Neuron (in vitro differentiated cells): ENCODE results near the gene KHDC1.
"Not testable (repeated sequence)": the region's sequence is repeated elsewhere in the genome, so short reads cannot be mapped to it uniquely, and the experiment has no call there.

Experiments
- H2AFZ ChIP-seq: one replicate; pipeline ENCODE4 v1.6.1; 2013; ENCODE audit warnings: low read depth, mild to moderate bottlenecking, inconsistent platforms, low read length, moderate library complexity
- H3K27me3 ChIP-seq: one replicate; pipeline ENCODE4 v1.6.1; 2013; ENCODE audit warnings: low read length; ENCODE audit not compliant: insufficient read depth
- H3K36me3 ChIP-seq: one replicate; pipeline ENCODE4 v1.6.1; 2013; ENCODE audit warnings: low read length; ENCODE audit not compliant: insufficient read depth
- H3K4me1 ChIP-seq: one replicate; pipeline ENCODE4 v1.6.1; 2013; ENCODE audit warnings: low read length; ENCODE audit not compliant: insufficient read depth
- H3K4me3 ChIP-seq: 2 replicates; pipeline ENCODE4 v1.5.1; 2013; ENCODE audit warnings: mild to moderate bottlenecking, low read length, moderate library complexity
- H3K9me3 ChIP-seq: one replicate; pipeline ENCODE4 v1.6.1; 2013; ENCODE audit warnings: low read length

KHDC1 gene

DNA sequence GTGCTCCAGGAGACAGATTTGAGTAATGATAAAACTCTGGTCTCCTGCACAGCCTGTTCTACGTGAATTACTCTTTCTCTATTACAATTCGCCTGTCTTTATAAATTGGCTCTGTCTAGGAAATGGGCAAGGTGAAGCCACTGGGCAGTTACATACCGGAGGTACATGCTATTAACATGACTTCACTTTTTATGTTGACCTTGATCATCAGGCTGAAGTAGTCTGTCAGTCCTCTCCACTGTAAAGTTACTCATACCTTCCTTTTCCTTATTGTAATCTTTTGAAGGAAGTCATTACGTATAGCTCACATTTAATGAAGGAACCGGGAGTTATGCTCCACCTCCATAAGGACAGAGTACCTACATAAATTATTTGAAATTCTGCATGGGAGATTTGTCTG is 19.9 kb upstream of the KHDC1 start:
- no peaks in the 10 kb centered on the region for H3K4me1 ChIP-seq
- H3K36me3 ChIP-seq, result peaks cover 2% of the 10 kb centered on the region
- H3K4me3 ChIP-seq, result no peak overlapping the region
- H3K27me3 ChIP-seq, result no peaks in the 10 kb centered on the region
- H2AFZ ChIP-seq, result no peak overlapping the region
- no peaks in the 10 kb centered on the region for H3K9me3 ChIP-seq

DNA sequence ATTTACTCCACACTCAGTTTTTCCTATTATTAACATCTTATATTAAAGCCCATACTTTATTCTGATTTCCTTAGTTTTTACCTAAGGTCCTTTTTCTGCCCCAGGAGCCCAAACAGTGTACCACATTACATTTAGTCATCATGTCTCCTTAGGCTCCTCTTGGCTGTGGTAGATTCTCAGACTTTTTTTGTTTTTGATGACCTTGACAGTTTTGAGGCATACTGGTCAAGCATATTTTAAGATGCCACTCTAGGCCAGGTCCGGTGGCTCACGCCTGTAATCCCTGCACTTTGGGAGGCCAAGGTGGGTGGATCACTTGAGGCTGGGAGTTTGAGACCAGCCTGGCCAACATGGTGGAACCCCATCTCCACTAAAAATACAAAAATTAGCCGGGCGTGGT is 18.7 kb upstream of the KHDC1 start:
- not testable (repeated sequence) for H3K36me3 ChIP-seq, H3K9me3 ChIP-seq, H3K27me3 ChIP-seq, H3K4me1 ChIP-seq, H3K4me3 ChIP-seq, H2AFZ ChIP-seq

DNA sequence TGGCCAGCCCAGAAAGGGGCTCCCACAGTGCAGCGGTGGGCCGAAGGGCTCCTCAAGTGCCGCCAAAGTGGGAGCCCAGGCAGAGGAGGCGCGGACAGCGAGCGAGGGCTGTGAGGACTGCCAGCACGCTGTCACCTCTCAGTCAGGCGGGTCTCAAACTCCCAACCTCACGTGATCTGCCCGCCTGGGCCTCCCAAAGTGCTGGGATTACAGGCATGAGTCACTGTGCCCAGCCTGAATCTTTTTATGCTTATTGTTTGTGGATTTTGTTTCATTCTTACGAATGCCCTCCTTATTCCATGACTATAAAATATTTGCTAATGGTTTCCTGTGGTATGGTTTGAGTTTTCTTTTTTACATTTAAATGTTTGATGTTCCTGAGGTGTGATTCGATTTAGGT is 6.3 kb upstream of the KHDC1 start:
- not testable (repeated sequence) for H2AFZ ChIP-seq, H3K4me1 ChIP-seq, H3K27me3 ChIP-seq, H3K9me3 ChIP-seq, H3K4me3 ChIP-seq
- H3K36me3 ChIP-seq, result peaks cover 20% of the 10 kb centered on the region

DNA sequence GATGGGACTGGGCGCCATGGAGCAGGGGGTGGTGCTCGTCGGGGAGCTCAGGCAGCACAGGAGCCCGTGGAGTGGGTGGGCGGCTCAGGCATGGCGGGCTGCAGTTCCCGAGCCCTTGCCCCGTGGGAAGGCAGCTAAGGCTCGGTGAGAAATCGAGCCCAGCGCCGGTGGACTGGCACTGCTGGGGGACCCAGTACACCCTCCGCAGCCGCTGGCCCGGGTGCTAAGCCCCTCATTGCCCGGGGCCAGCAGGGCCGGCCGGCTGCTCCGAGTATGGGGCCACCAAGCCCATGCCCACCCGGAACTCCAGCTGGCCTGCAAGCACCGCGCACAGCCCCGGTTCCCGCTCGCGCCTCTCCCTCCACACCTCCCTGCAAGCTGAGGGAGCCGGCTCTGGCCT is 5.9 kb upstream of the KHDC1 start:
- not testable (repeated sequence) for H2AFZ ChIP-seq, H3K27me3 ChIP-seq, H3K9me3 ChIP-seq, H3K4me3 ChIP-seq, H3K4me1 ChIP-seq
- H3K36me3 ChIP-seq, result peaks cover 18% of the 10 kb centered on the region

DNA sequence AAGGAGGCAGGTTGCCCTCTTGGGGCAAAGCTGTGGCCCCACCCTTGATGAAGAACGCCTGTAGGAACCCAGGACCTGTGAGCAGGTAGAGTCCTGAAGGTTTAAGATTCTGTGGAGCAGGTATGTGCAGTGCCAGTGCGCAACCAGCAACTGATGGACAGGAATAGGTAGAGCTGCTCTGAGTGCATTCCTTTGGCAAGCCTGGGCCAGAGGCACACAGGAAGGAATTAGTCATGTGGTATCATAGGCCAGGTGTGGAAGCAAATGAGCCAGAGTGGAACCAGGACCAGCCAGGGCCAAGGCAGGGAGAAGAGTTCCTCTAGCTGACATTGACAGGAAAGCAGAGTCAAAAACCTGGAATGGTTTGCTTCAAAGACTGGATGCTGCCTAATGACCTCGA is 1.4 kb upstream of the KHDC1 start:
- no peak overlapping the region for H2AFZ ChIP-seq
- no peaks in the 10 kb centered on the region for H3K27me3 ChIP-seq

DNA sequence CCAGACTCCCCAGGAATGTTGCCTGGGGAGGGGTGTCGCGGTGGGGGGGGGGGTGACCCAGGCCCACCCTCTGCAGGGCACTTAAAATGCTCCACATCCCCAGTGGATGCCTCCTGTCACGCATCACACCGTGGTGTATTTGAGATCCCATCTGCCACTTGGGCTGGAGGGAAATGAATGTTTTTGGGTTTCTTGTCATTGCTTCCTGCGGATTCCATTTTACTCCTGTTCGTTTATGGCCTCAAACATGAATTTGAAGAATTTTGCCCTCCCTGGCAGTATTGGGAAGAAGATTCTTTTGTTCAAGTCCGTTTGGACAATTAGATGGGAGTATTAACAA is 544 bp upstream of the KHDC1 start:
- Histone ChIP-seq H3K9me3 (no peaks in the 10 kb centered on the region), H3K4me1 (peaks cover 11% of the 10 kb centered on the region), H3K36me3 (no peaks in the 10 kb centered on the region), H3K27me3 (no peaks in the 10 kb centered on the region), H3K4me3 (peak overlapping the region; percentile 73), H2AFZ (peak overlapping the region; percentile 90)

More for the DNA sequence above, 1.4 kb upstream of the KHDC1 start:
- no peak overlapping the region for H3K4me3 ChIP-seq
- H3K4me1 ChIP-seq, result peaks cover 11% of the 10 kb centered on the region
- H3K36me3 ChIP-seq, result no peaks in the 10 kb centered on the region
- H3K9me3 ChIP-seq, result no peaks in the 10 kb centered on the region

DNA sequence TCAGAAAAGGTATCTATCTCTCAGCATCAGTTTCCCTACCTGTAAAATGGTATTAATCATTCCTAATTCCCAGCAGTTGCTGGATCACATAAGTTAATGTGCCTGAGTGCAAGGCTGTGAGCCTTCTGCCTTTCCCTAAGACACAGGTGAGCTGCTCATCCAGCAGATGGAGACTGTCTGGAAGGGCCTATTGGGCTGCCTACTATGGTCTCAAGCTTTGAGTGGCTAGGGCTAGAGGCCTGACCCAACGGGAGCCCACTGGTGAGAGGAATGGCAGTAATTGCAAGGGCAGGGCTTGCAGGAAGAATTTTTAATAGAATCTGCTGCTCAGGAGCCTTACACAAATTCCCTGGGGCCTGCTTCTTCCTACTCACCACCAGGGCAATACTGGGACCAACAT is 4.3 kb downstream of the KHDC1 start:
- H3K4me1 ChIP-seq, result peaks cover 5% of the 10 kb centered on the region
- no peak overlapping the region for H2AFZ ChIP-seq
- no peaks in the 10 kb centered on the region for H3K9me3 ChIP-seq
- no peak overlapping the region for H3K4me3 ChIP-seq
- H3K27me3 ChIP-seq, result no peaks in the 10 kb centered on the region
- H3K36me3 ChIP-seq, result no peaks in the 10 kb centered on the region

DNA sequence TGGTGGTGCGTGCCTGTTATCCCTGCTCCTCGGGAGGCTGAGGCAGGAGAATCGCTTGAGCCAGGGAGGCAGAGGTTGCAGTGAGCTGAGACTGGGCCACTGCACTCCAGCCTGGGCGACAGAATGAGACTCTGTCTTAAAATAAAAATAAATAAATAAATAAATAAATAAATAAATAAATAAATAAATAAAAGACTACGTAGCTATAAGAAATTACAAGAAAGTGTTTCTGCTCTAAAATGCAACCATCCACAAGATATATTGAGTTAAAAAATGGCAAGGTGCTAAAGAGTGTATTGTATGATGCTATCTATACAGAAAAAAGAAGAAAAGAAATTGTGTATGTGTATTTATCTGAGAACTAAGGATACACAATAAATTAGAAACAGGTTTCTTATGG is 8.7 kb downstream of the KHDC1 start:
- not testable (repeated sequence) for H3K27me3 ChIP-seq, H3K4me3 ChIP-seq, H3K4me1 ChIP-seq, H2AFZ ChIP-seq, H3K36me3 ChIP-seq, H3K9me3 ChIP-seq

DNA sequence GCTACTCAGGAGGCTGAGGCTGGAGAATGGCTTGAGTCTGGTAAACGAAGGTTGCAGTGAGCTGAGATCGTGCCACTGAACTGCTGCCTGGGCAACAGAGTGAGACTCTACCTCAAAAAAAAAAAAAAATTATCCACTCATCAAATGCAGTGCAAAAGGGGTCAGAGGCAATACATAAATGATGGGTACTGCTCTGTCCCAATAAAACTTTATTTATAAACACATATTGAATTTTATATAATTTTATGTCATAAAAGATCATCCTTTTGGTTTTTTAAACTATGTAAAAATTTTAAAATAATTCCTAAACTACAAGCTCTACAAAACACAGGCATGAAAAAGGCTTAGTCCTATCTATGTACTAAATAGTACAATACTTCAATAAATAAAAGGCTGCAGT is 10.3 kb downstream of the KHDC1 start:
- Histone ChIP-seq H3K27me3 (no peaks in the 10 kb centered on the region), H3K36me3 (no peaks in the 10 kb centered on the region), H3K9me3 (no peaks in the 10 kb centered on the region), H3K4me1 (no peaks in the 10 kb centered on the region), H3K4me3 (no peak overlapping the region), H2AFZ (no peak overlapping the region)

DNA sequence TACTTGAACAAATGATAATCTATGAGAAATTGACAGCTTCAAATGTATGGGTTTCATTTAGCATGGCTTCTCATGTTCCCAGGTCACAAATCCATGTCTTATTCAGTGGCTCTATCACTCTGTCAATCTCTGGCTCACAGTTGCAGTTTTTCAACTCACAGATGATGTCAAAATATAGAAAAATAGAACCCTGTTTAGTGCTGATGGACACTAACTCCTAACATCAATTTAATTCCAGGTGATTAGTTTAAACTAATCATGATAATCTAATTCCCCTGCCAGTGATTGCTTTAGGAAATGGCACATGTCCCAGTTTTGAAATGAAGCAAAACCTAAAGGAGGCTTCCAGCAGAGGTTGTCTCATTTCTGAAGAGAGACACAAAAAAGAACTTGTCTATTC is 13.0 kb downstream of the KHDC1 start:
- Histone ChIP-seq H3K36me3 (no peaks in the 10 kb centered on the region), H2AFZ (no peak overlapping the region), H3K4me3 (no peak overlapping the region), H3K9me3 (no peaks in the 10 kb centered on the region), H3K4me1 (no peaks in the 10 kb centered on the region), H3K27me3 (no peaks in the 10 kb centered on the region)

DNA sequence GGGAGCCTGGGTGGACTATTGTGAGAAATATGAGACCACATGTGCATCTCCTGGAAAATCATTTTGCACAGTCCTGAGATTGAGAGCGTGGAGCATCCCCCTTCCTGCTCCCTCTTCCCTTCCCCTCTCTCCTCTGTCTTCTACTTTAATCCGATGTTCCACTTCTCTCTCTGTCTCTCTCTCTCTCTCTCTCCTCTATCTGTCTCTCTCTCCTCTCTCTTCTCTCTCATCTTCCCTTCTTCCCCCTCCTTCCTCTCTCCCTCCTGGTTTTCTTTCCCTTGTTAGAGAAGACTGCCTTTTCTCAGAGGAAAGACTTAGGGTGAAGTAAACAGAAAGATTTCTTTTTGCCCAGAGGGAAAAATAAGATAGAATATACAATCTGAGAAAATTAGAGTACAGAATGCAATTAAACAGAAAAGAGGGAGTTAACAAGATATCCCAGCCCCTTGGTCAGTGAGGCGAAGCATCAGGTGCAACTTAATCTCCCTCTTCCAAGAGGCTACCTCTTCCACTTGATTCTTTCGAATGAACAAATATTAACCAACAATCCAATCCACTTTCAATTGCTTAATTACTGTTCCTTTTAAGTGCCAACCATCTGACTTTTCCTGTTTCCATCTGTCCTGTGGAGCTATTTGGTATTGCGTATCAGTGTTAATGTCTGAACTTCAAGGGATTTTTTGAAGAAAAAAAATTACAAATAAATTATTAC is 14.6 kb downstream of the KHDC1 start:
- Histone ChIP-seq H3K9me3 (no peaks in the 10 kb centered on the region), H3K4me3 (no peak overlapping the region), H3K36me3 (no peaks in the 10 kb centered on the region), H2AFZ (no peak overlapping the region), H3K27me3 (no peaks in the 10 kb centered on the region), H3K4me1 (no peaks in the 10 kb centered on the region)

DNA sequence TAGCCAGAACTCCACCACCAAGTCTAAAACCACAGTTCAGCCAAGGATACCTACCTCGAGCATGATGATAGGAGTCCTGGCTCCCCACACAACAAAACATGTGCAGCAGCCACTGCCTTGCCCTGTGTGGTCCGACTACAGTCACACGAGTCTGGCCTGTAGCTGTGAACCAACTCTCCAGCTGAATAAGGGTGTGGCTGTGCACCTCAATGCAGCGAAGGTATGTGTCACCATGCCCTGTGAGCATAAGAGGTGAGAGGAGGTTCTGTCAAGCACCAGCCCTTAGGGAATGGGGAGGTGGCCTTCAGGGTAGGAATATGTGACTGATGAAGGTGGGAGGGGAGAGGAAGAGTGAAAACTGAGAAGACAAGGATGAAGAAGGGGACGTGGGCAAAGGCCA is 21.0 kb downstream of the KHDC1 start:
- Histone ChIP-seq H3K4me1 (no peaks in the 10 kb centered on the region), H3K4me3 (no peak overlapping the region), H3K36me3 (no peaks in the 10 kb centered on the region), H3K9me3 (no peaks in the 10 kb centered on the region), H3K27me3 (no peaks in the 10 kb centered on the region), H2AFZ (no peak overlapping the region)

DNA sequence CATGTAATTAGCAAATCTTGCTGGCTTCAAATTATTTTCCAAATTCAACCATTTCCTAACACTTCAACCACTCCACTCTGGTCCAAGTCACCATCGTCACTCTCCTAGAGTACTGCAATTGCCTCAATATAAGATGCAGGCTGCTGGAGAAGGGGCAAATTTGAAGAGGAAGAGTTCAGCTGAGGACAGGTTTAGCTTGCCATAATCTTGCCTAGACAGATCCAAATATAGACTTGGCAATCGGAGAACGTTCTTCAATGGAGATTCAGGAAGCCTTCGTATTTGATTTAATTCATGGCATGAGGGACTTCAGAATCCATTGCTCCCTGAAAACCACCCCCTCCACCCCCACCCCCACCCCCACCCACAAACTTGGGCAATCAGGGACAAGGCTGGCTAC is 22.3 kb downstream of the KHDC1 start:
- Histone ChIP-seq H3K4me1 (no peaks in the 10 kb centered on the region), H3K9me3 (no peaks in the 10 kb centered on the region), H3K36me3 (no peaks in the 10 kb centered on the region), H3K27me3 (no peaks in the 10 kb centered on the region), H2AFZ (no peak overlapping the region), H3K4me3 (no peak overlapping the region)

DNA sequence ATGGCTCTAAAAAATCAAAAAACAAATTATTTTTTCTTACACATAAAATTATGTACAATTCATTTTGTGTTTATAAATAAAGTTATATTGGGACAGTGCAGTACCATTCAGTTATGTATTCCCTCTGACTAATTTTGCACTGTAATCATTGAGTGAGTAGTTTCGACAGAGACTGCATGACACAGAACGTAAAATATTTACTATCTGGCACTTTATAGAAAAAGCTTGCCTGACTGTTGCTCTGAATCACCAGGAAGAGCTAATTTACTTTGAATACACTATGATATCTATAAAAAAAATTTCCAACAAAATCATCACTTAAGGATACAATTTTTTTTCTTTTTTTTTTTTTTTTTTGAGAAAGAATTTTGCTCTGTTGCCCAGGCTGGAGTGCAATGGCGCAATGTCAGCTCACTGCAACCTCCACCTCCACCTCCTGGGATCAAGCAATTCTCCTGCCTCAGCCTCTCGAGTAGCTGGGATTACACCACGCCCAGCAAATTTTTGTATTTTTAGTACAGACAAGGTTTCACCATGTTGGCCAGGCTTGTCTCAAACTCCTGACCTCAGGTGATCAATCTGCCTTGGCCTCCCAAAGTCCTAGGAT is 26.7 kb downstream of the KHDC1 start:
- H3K4me3 ChIP-seq, result no peak overlapping the region
- no peaks in the 10 kb centered on the region for H3K36me3 ChIP-seq
- no peaks in the 10 kb centered on the region for H3K9me3 ChIP-seq
- H3K4me1 ChIP-seq, result no peaks in the 10 kb centered on the region
- no peak overlapping the region for H2AFZ ChIP-seq
- H3K27me3 ChIP-seq, result no peaks in the 10 kb centered on the region
